PC-9 (cell line): Measurements from ENCODE around the gene SPSB4. TPM values are rescaled to one million over a fixed set of nuclear protein-coding genes. Genes with fewer than 3 reads are reported as not detected.
"Not testable (repeated sequence)": the region's sequence is repeated elsewhere in the genome, so short reads cannot be mapped to it uniquely, and the experiment has no call there.

Source experiments
- BruUV-seq: library from RNA; stranded (reverse); fragments of 400-500 nt; replicated peaks from 2 replicates; lab custom pipeline; 2021; lab: Mats Ljungman, UMichigan
- CTCF ChIA-PET: fragments of 300-600 bp; sonication (Branson Sonifier 250); formaldehyde crosslinking; loops from one replicate; lab custom pipeline; 2022; ENCODE audit warnings: antibody characterized with exemption; lab: Charles Lee
- POLR2A ChIA-PET: fragments of 300-600 bp; sonication (Branson Sonifier 250); formaldehyde crosslinking; loops from one replicate; lab custom pipeline; 2022; ENCODE audit warnings: antibody characterized with exemption; ENCODE audit not compliant: unreplicated experiment; lab: Charles Lee
- DNase-seq, 2 experiments: peaks; one replicate each; pipeline versions ENCODE4 v3.0.0 to v3.0.0-alpha.2; 2015 to 2022; ENCODE audit warnings: mixed read lengths in 1 of 2
- H2AFZ ChIP-seq: fragments of 200-600 bp; sonication (generic); 2 replicates; pipeline ENCODE4 v1.8.1; 2017; ENCODE audit warnings: antibody characterized with exemption
- H3F3A ChIP-seq: fragments of 200-600 bp; sonication (generic); 2 replicates; pipeline ENCODE4 v1.8.1; 2017; ENCODE audit warnings: antibody characterized with exemption, mild to moderate bottlenecking, low read depth; ENCODE audit not compliant: insufficient read depth
- H3K27ac ChIP-seq: fragments of 200-600 bp; sonication (generic); 2 replicates; pipeline ENCODE4 v1.6.1; 2016; ENCODE audit warnings: mixed run types
- H3K27me3 ChIP-seq: fragments of 200-600 bp; sonication (generic); 2 replicates; pipeline ENCODE4 v1.6.1; 2016; ENCODE audit warnings: low read depth, mixed run types; ENCODE audit not compliant: insufficient read depth
- H3K36me3 ChIP-seq: fragments of 200-600 bp; sonication (generic); 2 replicates; pipeline ENCODE4 v1.6.1; 2016; ENCODE audit warnings: low read depth, mixed run types
- H3K4me1 ChIP-seq: fragments of 200-600 bp; sonication (generic); replicated peaks from 2 replicates; pipeline ENCODE4 v1.6.1; 2016; ENCODE audit warnings: mixed run types; ENCODE audit not compliant: insufficient read depth
- H3K4me2 ChIP-seq: fragments of 200-600 bp; sonication (generic); 2 replicates; pipeline ENCODE4 v1.6.1; 2017; ENCODE audit warnings: mixed run types
- H3K4me3 ChIP-seq: fragments of 200-600 bp; sonication (generic); 2 replicates; pipeline ENCODE4 v1.6.1; 2016; ENCODE audit warnings: mixed run types
- H3K79me2 ChIP-seq: fragments of 200-600 bp; sonication (generic); 2 replicates; pipeline ENCODE4 v1.6.1; 2017; ENCODE audit warnings: low read depth, mixed run types
- H3K9me2 ChIP-seq: fragments of 200-600 bp; sonication (generic); 2 replicates; pipeline ENCODE4 v1.8.1; 2017; ENCODE audit warnings: mild to moderate bottlenecking; ENCODE audit not compliant: insufficient read depth
- H3K9me3 ChIP-seq: fragments of 200-600 bp; sonication (generic); 2 replicates; pipeline ENCODE4 v1.8.1; 2016; ENCODE audit warnings: low read depth; ENCODE audit not compliant: insufficient read depth
- H4K20me1 ChIP-seq: fragments of 200-600 bp; sonication (generic); 2 replicates; pipeline ENCODE4 v1.8.1; 2017; ENCODE audit not compliant: insufficient read depth
- EZH2 ChIP-seq: fragments of 200-600 bp; sonication (generic); IDR thresholded peaks from 2 replicates; pipeline ENCODE4 v1.8.0; 2017; ENCODE audit warnings: antibody characterized with exemption, low read depth
- intact Hi-C: fragments of 100-400 bp; cut with micrococcal nuclease; formaldehyde crosslinking; loops from one replicate; pipeline ENCODE4 v1.10.0; 2022; ENCODE audit not compliant: unreplicated experiment
- total RNA-seq: library from RNA; stranded (reverse); gene quantifications from 2 replicates; pipeline ENCODE4 v1.2.3, GENCODE V29; 2021
- TF ChIP-seq, protein P1 (sequence below): fragments of 200-600 bp; sonication (generic); conservative IDR thresholded peaks from 2 replicates; pipeline ENCODE4 v1.6.1; 2017; ENCODE audit warnings: mixed run types, antibody characterized with exemption, mild to moderate bottlenecking, moderate library complexity

SPSB4 gene
- total RNA-seq, 1 experiment from 2014 or later, result not detected

DNA sequence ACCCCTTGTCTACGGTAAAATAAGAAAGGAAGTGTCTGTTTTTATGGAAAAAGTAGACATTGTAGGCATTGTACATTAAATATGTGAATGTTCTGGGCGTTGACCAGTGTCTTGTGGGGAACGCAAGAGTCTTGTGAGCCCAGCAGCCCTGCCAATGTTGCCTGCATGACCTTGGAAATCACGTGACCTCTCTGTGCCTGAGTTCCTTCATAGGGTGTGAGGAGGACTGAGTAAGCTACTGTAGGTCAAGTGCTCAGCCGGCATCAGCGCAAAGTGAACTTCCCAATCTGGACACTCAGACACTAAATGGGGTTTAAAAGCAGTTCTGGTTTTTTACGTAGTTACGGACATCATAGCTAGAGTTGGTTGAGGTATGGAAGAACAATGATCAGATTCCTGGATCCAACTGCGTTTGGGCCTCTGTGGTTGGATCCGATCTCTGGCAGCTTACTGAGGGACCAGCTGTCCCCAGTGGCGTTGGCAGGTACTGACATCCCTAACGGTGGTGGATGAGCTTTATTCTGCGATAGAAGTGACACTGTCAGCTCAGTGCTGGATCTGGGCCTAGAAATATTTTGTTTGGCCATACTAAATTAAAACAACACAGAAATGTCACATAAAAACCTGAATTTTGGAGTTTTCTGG is 63.8 kb downstream of the SPSB4 start:
- Histone ChIP-seq H3K36me3 (no peaks in the 10 kb centered on the region), H4K20me1 (no peaks in the 10 kb centered on the region), H3K4me1 (no peaks in the 10 kb centered on the region), H3K79me2 (no peaks in the 10 kb centered on the region), H3K27ac (no peak overlapping the region), H3F3A (no peaks in the 10 kb centered on the region), H3K4me2 (no peak overlapping the region), H3K4me3 (no peak overlapping the region), H2AFZ (no peak overlapping the region), H3K27me3 (peaks cover 18% of the 10 kb centered on the region), H3K9me2 (no peaks in the 10 kb centered on the region), H3K9me3 (0 out of 2 replicates have a peak, but pooled peaks cover 4% of the 10 kb centered on the region)
- BruUV-seq, result no TSS peak
- TF ChIP-seq, protein P1, sequence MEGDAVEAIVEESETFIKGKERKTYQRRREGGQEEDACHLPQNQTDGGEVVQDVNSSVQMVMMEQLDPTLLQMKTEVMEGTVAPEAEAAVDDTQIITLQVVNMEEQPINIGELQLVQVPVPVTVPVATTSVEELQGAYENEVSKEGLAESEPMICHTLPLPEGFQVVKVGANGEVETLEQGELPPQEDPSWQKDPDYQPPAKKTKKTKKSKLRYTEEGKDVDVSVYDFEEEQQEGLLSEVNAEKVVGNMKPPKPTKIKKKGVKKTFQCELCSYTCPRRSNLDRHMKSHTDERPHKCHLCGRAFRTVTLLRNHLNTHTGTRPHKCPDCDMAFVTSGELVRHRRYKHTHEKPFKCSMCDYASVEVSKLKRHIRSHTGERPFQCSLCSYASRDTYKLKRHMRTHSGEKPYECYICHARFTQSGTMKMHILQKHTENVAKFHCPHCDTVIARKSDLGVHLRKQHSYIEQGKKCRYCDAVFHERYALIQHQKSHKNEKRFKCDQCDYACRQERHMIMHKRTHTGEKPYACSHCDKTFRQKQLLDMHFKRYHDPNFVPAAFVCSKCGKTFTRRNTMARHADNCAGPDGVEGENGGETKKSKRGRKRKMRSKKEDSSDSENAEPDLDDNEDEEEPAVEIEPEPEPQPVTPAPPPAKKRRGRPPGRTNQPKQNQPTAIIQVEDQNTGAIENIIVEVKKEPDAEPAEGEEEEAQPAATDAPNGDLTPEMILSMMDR, result peak; percentile 57
- TF ChIP-seq EZH2, result no peak
- DNase-seq, result no peak
- CTCF ChIA-PET, result no interaction called here
- POLR2A ChIA-PET, result no interaction called here
- intact Hi-C loops, result no loop called here

DNA sequence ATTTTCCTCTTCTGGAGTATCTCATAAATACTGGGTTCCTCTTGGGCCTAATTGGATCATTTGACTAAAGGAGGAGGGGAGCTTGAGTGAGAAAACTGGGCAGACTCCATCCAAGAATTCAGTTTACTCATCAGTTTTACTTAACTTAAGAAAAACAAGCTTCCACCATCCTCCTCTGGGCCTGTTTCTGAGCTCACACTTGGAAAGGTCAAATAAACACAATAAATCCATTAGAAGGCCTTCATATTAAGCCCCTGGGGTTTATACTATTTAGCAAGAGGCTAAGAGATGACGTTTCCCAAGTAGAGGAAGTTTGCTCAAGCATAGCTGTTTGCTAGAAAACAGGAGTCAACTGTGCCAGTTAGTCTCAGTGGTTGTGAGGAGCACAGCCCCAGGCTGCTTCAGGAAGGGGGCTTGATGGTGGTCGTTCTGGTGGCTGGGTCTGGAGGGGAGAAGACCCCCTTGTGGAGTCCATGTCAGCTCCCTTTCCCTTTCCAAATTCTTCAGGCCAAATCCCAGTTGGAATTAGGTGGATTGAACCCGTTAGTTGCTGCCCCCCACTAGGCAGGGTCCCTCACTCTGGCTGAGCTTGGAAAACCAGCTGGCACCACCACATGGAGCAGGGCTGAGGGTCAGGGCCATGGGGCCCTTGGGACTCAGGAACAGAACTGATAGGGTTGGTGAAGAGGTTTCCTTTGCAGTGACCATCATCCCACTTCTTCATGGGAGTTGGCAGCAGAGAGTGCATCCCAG is 64.8 kb downstream of the SPSB4 start:
- H3K9me2 ChIP-seq, result no peaks in the 10 kb centered on the region
- H3K4me1 ChIP-seq, result no peaks in the 10 kb centered on the region
- peaks cover 18% of the 10 kb centered on the region for H3K27me3 ChIP-seq
- intact Hi-C loops, result no loop called here
- no TSS peak for BruUV-seq
- TF ChIP-seq EZH2, result no peak
- TF ChIP-seq, protein P1, result no peak
- no peak overlapping the region for H2AFZ ChIP-seq
- no peaks in the 10 kb centered on the region for H4K20me1 ChIP-seq
- no peaks in the 10 kb centered on the region for H3K9me3 ChIP-seq
- no peaks in the 10 kb centered on the region for H3K36me3 ChIP-seq
- DNase-seq, result no peak
- H3K4me2 ChIP-seq, result no peak overlapping the region
- H3K27ac ChIP-seq, result no peak overlapping the region
- no peaks in the 10 kb centered on the region for H3F3A ChIP-seq
- CTCF ChIA-PET, result no interaction called here
- H3K79me2 ChIP-seq, result no peaks in the 10 kb centered on the region
- H3K4me3 ChIP-seq, result no peak overlapping the region
- POLR2A ChIA-PET, result no interaction called here

DNA sequence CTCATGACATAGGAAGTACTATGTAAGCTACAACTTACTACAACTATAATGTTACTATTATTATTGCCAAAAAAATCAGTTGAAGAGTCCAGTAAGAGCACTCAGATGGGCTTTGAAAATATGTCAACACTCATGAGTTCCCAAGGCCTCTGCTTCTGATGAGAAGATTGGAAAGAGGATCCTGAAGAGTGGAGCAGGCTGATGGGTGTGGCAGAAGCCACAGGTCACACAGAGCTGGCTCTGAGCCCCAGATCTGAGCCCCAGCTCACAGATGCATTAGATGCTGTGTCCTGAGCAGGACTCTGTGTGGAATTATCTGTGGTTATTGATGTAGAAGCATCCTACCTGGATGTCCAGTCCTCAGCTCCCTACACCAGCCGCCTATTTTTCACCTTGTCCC is 65.6 kb downstream of the SPSB4 start:
- Histone ChIP-seq H3K79me2 (no peaks in the 10 kb centered on the region), H3K9me2 (no peaks in the 10 kb centered on the region), H3K9me3 (no peaks in the 10 kb centered on the region), H2AFZ (no peak overlapping the region), H3F3A (no peaks in the 10 kb centered on the region), H3K27me3 (peaks cover 16% of the 10 kb centered on the region), H3K4me2 (no peak overlapping the region), H3K36me3 (no peaks in the 10 kb centered on the region), H3K4me1 (no peaks in the 10 kb centered on the region), H3K4me3 (no peak overlapping the region), H4K20me1 (no peaks in the 10 kb centered on the region), H3K27ac (no peak overlapping the region)
- BruUV-seq, result no TSS peak
- CTCF ChIA-PET, result no interaction called here
- TF ChIP-seq, protein P1, result no peak
- TF ChIP-seq EZH2, result no peak
- no peak for DNase-seq
- intact Hi-C loops, result no loop called here
- POLR2A ChIA-PET, result no interaction called here

DNA sequence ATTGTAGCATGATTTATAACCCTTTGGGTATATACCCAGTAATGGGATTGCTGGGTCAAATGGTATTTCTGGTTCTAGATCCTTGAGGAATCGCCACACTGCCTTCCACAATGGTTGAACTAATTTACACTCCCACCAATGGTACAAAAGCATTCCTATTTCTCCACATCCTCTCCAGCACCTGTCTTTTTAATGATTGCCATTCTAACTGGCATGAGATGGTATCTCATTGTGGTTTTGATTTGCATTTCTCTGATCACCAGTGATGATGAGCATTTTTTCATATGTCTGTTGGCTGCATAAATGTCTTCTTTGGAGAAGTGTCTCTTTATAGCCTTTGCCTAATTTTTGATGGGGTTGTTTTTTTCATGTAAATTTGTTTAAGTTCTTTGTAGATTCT is 66.8 kb downstream of the SPSB4 start:
- H3K27me3 ChIP-seq, result peaks cover 19% of the 10 kb centered on the region
- H3K9me3 ChIP-seq, H3K9me2 ChIP-seq, H3K36me3 ChIP-seq, BruUV-seq, POLR2A ChIA-PET, H3F3A ChIP-seq, H2AFZ ChIP-seq, H3K27ac ChIP-seq, CTCF ChIA-PET, H3K4me3 ChIP-seq, H3K4me1 ChIP-seq, H3K79me2 ChIP-seq, H4K20me1 ChIP-seq, intact Hi-C loops, H3K4me2 ChIP-seq, DNase-seq: not testable (repeated sequence)
